GM18511 (cell line): ENCODE results near the gene UNC79.

Source experiments
- ATAC-seq: cut with Tn5 transposase; IDR thresholded peaks from one replicate; pipeline ENCODE4 v1.9.1; 2021; ENCODE audit warnings: mild to moderate bottlenecking, moderate library complexity; ENCODE audit not compliant: unreplicated experiment

UNC79 gene

DNA sequence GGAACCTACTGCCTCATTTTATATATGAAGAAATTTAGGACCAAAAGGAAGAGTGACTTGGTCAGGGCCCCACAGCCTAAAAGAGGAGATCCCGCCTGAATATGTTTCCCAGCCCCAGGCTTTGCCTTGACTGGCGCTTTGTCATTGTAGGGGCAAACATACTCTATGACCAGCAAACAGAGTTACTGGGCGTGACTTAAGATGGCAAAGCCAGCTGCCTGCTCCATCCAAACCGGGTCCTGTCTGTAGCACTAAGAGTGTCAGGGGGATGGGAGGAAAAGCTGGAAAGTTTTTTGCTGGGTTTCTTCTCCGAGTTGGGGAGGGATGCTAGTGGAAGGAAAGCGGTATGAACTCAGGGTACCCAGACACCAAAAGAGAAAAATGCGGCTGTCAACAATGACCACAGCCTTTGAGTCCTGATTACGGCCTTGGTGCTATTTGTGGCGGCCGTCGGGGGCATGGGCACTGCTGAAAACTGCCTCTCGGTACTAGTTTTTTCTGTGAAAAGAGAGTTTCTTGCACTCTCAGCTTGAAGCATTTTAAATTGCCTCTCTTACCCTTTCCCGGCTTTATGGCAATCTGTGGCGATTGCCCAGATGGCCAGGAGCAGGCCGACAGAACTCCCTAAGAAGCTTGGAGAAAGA is 274.9 kb downstream of the UNC79 start:
- ATAC-seq = no peak

DNA sequence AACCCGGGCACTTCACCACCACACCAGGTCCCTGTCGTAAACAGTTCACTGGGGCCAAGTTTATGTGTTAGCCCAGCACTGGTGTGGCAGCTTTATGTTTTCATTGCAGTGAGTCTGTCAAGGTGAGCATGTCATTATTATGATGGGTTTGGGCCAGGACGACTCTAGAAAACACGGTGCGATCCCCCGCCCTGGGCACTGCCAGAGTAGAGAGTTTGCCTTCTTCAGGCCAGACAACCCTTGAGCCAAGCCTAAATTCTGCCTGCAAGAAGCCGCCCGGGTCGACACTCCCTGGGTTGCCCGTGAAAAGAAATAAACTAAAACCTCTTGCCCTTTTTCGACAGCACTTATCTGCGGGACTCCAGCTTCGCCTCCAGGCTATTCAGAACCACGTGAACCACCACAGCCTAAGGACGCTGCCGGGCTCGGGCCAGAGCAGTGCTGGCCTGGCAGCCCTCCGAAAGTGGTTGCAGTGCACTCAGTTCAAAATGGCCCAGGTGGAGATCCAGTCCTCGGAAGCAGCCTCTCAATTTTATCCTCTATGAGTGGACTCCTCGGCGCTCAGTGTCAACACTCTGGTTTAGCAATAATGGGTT is 275.7 kb downstream of the UNC79 start:
- no peak for ATAC-seq

DNA sequence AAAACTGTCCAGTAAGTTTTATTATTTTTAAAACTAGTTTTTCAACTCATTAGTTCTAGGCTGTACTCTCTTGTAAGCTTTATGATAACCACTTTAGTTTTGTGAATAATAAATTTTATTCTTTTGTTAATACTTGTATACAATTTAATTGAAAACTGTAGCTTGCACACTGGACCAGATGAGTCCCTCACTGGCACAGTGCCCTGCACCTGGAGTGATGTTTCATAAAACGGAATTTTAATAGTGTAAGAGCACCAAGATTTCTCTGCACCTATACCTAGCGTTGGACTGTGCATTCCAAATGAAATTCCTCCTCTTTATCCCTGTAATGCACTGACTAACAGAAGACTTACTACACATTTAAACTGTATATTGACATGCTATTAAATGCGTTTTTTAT is 276.7 kb downstream of the UNC79 start:
- ATAC-seq = no peak

DNA sequence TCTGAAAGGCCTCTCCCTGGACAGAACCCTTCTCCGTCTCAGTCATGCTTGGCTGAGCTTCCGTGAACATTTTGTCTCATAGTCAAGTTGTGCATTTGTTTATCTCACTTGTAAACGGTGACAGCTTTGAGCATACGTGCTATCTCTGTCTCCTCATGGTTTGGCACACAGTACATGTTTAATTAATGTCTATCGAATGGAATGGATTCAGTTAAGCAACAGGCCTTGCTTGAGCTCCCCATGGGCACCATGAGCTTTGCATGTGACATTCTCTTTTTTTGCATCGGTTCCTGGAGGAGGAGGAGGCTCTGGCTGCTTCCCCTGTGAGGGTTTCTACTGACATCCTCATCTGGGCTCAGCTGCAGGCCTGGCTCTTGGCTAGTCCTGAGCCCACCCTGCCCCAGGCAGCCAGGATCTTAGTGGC is 277.6 kb downstream of the UNC79 start:
- ATAC-seq = no peak

DNA sequence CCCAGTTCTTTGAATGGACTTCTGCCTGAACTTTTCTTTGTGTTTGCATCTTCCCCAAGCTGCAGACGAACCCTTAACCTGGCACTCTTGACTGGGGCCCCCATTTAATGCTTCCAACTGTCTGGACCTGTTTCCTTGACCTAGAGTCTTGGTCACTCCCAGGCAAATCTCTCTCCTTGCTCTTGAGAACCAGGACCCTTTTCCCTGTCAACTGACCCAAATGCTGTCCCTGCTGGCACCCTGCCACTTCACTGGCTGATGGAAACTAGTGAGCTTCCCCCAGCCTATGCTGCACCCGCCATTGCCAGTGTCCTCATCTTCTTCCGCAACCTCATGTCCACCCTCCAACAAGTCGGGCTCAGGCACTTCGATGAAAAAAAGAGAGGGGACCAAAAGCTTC is 278.1 kb downstream of the UNC79 start:
- no peak for ATAC-seq

DNA sequence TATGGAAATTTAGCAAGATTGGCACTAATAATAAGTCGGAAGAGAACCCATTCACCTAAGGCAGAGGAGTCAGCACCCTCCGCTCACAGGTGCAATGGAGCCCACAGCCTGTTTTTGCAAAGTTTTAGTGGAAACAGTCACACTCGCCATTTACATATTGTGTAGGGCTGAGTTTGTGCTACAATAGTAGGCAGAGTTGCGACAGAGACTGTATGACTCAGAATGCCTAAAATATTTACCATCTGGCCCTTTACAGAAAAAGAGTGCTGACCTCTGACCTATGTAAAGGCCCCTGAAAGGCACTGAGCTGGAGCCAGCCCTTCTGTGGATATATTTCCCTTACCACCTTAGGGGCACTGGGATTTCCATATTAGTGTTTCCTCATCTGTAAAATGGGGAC is 278.5 kb downstream of the UNC79 start:
- ATAC-seq = no peak

DNA sequence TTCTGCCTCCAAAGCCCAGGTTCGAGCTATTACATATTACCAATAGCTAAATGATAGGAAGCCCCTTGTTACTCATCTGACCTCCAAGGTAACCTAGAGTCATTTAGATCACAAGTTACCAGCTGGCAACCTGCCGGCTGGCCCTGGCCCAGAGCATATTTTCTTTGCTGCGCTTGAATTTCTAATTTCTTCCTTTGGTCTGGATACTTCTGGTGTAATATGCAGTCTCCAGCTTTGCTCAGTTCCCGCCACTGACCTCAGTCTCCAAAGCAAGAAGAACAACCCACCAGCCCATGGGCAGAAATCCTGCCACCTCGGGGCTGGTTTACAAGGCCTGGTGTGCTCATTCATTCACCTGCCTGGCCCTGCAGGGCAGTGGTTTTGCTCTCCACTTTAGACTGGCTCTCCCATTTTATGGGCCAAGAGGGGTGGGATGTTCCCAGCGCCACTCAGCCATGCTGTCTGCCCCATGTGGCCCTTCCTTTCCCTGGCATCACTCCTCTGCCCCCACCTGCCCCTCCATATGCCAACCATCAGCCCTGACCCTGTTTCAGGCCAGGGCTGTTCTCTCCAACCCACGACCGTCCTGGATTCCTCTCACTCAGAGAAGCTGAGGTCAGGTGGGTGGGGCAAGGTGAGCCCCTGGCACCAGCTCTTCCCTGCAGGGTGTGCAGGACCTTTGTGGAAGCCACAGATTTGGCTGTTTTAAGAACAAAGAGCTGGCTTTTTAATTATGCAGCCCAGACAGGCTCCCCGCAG is 281.5 kb downstream of the UNC79 start:
- ATAC-seq = no peak

DNA sequence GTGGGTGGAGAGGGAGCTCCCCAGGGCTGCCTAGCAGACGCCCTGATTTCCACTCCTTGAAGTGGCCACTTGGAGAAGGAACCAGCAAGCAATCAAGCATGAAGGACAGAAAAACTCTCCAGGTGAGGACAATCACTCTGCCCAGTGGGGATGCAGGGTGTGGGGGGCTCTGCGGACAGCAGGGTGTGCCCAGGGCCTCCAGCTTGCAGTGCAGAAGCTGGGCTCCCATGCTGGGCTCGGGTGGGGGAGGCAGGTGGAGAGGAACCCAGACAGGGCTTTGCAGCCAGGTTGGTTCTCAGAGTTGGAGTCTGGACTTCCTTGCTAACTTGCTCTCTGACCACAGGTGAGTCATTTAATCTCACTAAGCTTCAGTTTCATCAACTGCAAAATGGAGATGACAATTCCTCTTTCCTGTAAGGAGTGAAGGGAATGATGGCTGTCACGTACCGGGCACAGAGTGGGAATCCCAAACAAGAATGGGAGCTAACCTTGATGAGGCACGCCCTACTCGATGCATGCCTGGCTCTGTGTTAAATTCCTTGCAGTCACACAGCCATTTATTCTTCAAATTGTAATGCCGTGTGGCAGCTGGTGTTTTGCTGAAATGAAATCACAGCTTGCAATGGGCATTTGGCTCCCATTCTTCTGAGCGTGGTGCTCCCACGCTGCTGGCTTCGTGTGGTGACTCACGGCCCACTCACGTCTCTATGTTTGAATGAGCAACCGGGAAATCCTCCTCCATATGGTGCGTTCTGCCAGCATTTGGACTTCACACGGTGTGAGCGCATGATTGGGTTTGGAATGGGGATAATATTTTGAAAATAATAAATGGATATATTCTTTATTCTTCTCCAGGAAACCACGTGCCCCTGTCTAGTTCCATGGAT is 282.3 kb downstream of the UNC79 start:
- ATAC-seq = no peak

DNA sequence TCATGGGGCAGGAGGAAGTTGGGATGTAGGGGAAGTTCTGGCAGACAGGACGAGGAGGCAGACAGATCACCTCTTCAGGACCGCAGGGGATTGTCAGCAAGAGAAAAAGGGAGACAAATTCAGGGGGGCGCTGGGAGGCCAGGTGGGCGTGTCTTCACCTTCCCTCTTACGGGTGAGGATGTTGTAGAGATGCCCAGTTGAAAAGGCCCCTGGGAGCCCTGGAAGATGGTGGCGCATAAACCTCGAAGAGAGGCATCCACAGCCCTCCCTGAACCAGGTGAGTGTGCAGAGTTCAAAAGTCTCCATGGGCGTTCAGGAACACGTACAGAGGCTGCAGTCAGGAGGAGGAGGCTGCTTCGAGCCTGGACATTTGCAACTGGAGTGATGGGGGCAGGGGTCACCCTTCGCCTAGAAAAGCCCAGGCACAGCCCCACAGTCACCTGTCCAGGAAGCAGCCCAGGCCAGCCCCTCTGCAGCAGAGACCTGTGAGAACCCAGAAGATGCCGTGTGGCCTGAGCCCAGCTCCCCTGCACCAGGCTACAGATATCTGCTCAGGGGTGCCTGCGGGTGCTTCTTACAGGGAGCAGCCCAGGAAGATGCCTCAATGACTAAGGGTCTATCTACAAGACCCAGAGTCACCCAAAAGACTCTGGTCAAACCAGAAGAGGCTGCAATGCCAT is 283.1 kb downstream of the UNC79 start:
- no peak for ATAC-seq

DNA sequence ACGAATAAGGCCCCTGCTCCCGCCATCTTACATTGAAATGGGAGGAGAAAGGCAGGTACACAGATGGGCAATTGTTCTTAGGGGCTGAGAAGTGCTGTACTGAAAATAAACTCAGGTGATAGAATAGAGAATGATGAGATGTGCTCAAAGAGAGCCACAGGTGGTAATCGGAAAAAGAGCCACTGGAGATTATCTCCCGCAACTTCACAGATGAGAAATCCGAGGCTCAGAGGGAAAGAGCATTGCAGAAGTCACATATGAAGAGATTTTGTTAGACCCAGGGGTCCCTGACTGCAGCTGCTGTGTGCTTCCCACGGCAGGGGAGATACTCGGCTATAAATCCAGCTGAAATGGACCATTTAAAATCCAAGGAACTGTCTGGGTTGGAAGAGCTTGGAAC is 283.9 kb downstream of the UNC79 start:
- no peak for ATAC-seq

DNA sequence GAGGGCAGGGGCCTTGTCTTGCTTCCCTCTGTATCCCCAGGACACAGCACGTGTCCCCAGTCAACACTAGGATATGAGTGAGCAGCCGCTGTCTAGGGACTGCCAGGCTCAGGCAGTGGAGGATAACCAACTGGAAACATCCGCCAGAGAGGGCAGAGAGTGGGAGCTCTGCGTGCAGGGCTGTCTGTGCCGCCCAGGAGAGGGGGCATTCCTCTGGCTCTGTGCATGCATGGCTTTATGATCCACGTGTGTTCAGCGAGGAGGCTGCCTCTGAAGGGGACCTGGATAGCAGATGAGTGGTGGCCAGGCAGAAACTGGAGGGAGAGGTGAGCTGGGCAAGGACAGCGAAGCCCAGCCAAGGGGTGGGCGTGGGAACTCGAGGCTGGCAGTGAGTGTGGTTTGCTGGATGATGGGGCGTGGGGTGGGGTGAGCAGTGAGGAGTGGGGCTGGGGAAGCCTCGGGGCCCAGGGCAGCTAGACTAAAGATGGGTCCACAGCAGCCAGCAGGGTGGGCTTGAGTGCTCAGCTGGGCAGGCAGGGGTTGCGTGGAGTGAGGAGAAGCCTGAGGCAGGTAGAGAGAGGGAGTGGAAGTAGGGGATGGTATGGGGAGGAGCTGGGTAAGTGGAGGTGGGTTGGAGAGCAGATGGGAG is 284.7 kb downstream of the UNC79 start:
- no peak for ATAC-seq

DNA sequence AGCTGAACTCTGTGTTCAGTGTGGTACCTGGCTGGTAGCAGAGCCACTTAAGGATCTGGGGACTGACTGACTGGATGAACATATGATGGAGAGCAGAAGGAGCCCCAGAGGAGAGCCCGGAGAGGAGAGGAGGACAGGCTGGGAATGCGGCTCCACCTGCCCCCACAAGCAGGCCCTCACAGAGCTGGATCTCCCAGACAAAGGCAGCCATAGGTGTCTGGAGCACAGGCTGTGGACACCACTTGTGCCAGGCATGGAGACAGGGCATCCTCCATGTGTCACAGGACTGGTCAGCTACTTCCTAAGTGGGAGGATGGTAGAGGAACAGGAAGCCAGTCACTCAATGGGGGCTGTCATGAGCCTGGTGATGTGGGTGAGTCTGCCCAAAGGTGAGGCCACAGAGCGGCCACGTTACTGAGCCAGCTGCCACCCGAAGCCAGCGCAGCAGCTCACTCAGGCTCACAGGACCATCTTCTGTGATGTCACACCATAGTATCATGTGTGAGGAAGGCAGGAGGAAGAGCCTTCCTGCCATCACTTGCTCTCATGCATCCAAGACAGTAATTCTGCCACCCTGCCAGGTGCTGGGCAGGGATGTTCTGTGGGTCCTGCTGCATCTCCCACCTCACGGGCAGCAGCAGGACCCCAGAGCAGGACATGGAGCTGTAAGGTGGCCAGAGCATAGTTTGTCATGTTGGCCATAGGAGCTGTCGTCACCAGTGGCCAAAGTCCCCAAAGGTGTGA is 285.4 kb downstream of the UNC79 start:
- no peak for ATAC-seq

DNA sequence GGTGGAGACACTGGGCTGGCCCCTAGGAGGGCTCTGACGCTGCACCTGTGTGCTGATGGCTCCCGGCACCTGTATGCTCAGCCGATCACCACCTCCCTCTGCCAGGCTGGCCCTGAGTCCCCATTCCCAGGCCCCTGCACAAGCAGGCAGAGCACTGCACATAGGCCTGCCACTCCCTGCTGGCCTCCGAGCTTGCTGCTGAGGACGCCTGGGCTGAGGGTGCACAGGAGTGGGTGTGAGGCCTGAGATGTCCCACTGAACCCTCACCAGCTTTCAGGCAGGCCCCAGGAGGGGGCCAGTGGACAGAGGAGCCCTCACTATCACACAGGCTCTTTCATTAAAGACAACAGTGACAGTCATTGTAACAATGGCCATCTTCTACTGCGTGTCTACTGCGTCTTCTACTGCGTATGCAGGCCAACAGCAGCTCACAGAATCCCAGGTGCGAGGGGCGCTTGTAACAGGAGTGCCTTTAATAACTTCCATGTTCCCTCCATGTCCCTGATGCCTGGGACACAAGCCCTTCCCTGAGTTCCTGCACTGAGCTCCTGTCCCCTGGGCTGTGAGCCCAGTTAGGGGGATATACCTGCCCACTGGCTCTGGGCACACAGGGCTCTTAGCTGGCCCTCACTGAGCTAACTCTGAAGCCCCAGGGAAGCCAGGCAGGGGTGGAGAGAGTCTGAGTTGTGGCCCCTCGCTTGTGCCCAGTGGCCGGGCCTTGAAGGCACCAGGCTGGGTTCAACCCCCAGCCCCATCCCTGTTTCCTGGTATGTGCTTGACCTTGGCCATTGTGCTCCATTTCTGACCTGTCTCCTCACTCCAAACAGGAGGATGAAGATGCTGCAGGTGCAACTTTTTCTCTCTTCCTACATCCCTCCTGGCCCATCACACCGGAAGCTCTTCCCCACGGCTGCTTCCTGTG is 286.3 kb downstream of the UNC79 start:
- ATAC-seq = no peak

DNA sequence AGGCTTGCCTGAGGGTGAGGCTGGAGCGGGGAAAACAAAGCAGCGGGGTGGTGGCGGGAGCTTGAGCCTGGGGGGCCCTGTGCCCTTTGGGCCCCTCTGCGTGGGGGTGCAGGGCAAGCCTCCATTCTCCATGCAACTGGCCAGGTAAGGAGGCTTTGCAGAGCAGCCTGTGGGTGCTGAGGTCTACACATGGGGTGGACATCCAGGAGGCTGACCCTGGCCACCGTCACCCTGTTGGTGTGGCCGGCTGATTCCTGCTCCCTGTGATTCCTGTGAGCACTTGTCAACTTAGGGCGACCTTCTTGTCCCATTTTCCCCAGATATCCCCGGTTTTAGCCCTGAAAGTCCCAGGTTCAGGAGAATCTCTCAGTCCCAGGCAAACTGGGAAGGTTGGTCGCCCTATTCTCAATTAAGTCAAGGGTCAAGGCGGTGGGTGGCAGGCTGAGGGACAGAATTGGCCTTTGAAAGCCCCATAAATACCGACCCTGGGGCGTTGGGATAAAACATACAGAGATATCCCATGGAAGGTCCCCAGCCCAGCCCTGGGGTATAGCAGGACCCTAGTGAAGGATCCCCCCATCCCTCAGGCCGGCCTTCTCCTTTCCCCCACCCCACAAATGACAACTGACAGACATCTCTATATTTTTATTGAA is 287.1 kb downstream of the UNC79 start:
- no peak for ATAC-seq

DNA sequence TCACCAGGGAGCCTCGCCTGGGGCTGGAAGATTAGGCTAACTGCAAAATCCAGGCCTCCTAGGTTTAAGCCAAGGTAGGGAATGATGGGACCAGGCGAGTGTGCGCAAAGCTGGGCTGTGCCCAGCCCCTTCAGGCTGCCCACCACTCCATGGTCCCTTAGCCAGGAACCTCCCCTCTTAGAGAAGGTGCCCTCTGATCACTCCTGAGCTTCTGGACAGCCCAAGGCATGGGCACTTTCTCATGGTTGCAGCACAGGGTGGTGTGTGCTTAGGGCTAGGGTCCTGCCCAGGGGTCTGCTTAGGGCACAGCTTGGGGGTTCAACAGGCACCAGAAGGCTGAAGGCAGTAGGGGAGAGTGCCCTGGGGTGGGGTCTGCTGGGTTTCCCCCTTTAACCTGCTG is 288.5 kb downstream of the UNC79 start:
- ATAC-seq = no peak

DNA sequence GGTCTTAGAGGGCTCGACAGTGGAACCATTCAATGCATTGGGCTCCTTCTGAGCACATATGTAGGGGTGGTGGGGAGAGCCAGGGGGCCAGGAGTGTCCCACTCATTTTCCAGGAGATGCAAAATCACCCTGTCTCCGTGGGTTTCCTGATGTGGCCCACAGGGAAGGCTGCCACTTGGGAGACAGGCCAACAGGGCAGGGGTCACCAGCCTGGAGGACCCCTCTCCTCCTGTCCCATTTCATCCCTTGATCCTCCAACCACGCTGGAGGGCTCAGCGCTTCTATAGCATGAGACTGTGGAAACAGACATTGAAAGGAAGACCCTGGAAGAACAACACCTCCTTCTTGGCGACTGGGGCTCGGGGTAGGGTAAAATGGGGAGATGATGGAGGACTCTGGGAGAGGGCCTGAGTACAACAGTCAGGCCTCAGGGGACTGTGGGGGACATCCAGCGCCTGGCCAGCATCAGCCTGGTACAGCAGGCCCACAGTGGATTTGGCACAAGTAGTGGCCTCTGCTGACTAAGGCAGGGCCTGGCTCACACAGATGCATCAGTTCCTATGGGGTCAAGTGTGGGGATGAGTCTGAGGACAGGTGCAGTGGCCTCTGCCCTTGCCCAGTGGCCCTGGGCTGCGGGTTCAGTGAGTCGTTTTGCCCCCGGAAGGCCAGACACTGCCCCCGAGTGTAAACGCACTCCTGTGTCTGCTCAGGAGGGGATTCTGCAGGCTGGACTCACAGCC is 289.5 kb downstream of the UNC79 start:
- no peak for ATAC-seq

DNA sequence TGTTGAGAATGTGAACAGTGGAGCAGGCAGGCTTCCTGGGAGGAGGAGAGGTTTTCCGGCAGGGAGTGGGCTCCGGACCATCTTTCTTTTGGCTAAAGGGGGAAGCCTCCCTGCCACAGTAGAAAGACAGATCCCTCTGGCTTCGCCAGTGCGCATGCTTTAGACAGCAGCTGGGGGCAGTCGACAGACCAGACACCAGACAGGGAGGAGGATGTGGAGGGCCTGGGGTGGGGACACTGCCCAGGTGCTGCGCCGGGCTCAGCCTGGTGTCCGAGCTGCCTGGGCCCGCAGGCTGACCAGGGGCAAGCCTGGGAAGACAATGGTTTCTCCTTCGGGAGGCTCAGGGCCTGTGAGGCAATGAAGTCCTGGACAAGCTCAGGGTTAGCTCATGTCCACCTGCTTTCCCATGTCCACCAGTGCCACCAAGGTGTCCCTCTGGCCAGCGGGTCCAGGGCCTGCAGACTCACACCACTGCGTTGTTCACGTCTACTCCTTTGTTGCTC is 290.3 kb downstream of the UNC79 start:
- ATAC-seq = no peak
